Chondrocyte (in vitro differentiated cells): ENCODE results near the gene DGCR6L. TPM values are rescaled to one million over a fixed set of nuclear protein-coding genes. Genes with fewer than 3 reads are reported as not detected.
A peak's percentile ranks its signal among the peaks of the same experiment; 100 is the strongest.
"Not testable (repeated sequence)": the region's sequence is repeated elsewhere in the genome, so short reads cannot be mapped to it uniquely, and the experiment has no call there.

Experiments used
- DNase-seq: peaks from one replicate; pipeline ENCODE4 v3.0.0; 2021; ENCODE audit warnings: mixed read lengths, low spot score
- H3K27ac Mint-ChIP-seq: one replicate; pipeline ENCODE4 v1.8.0; 2021; ENCODE audit warnings: mild to moderate bottlenecking, moderate library complexity, mixed read lengths; ENCODE audit not compliant: unreplicated experiment
- H3K27me3 Mint-ChIP-seq: 2 replicates; pipeline ENCODE4 v1.8.0; 2021; ENCODE audit warnings: low read depth, mixed read lengths
- H3K36me3 Mint-ChIP-seq: 2 replicates; pipeline ENCODE4 v1.8.0; 2021; ENCODE audit warnings: low read depth, mixed read lengths
- H3K4me1 Mint-ChIP-seq: 2 replicates; pipeline ENCODE4 v1.8.0; 2021; ENCODE audit warnings: low read depth, mild to moderate bottlenecking, mixed read lengths
- H3K4me3 Mint-ChIP-seq: one replicate; pipeline ENCODE4 v1.8.0; 2021; ENCODE audit warnings: mild to moderate bottlenecking, moderate library complexity, mixed read lengths; ENCODE audit not compliant: unreplicated experiment
- H3K9me3 Mint-ChIP-seq: 2 replicates; pipeline ENCODE4 v1.8.0; 2021; ENCODE audit warnings: low read depth, mixed read lengths
- total RNA-seq: library from RNA; stranded (reverse); gene quantifications from 3 replicates; pipeline ENCODE4 v1.2.1, GENCODE V29; 2021
- TF ChIP-seq, protein P1 (sequence below): fragments of 200-600 bp; sonication (generic); IDR thresholded peaks from 2 replicates; pipeline ENCODE4 v1.5.0; 2021; ENCODE audit warnings: antibody characterized with exemption, mild to moderate bottlenecking, moderate library complexity

DGCR6L gene
- total RNA-seq, 1 donor from 2014 or later = 45.7 TPM

DNA sequence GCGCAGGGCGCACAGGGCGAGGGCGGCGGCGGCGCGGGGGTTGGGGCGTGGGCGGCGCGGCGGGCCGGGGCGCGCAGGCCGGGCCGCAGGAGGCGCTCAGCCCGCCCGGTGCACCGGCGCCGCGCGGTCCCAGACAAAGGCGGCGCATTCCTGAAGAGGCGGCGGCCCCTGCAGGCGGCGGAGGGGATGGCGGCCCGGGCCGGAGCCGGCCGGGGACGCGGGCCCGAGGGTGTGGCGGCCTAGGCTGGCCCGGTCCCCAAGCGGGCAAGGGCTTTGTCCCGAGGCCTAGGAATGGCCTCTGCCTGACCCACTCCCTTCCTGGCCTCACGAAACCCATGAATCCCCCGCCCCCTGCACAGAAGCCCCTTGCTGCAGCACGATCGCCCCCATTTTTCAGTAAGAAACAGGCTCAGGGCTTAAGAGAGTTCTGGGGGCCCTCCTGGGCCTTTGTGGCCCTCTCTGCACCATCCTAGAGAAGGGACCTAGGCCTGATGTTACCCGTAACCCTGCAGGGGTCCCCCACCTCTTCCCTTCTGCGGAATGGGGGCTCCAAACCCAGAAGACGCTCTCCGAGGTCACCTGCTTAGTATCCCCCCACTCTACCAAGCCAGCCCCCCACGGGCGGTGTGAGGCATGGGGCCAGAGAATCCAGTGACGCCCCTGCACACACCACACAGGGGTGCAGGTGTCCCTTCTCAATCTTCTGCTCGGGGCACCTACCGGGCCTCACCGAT is 51.4 kb downstream of the DGCR6L start, which contains the start of gene RTN4R:
TSS of gene RTN4R (minus strand) at position 40 of the 734 bp plus-strand sequence. CDS start 226 bp downstream, outside the sequence.
- no peaks in the 10 kb centered on the region for H3K36me3 Mint-ChIP-seq
- H3K4me1 Mint-ChIP-seq = peaks cover 12% of the 10 kb centered on the region
- H3K4me3 Mint-ChIP-seq = peak within 1 kb of the TSS; percentile 52
- no peaks in the 10 kb centered on the region for H3K9me3 Mint-ChIP-seq
- no peak for DNase-seq
- no peak within 1 kb of the TSS for H3K27ac Mint-ChIP-seq
- TF ChIP-seq, protein P1, sequence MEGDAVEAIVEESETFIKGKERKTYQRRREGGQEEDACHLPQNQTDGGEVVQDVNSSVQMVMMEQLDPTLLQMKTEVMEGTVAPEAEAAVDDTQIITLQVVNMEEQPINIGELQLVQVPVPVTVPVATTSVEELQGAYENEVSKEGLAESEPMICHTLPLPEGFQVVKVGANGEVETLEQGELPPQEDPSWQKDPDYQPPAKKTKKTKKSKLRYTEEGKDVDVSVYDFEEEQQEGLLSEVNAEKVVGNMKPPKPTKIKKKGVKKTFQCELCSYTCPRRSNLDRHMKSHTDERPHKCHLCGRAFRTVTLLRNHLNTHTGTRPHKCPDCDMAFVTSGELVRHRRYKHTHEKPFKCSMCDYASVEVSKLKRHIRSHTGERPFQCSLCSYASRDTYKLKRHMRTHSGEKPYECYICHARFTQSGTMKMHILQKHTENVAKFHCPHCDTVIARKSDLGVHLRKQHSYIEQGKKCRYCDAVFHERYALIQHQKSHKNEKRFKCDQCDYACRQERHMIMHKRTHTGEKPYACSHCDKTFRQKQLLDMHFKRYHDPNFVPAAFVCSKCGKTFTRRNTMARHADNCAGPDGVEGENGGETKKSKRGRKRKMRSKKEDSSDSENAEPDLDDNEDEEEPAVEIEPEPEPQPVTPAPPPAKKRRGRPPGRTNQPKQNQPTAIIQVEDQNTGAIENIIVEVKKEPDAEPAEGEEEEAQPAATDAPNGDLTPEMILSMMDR = peak; percentile 79
- H3K27me3 Mint-ChIP-seq = no peaks in the 10 kb centered on the region

DNA sequence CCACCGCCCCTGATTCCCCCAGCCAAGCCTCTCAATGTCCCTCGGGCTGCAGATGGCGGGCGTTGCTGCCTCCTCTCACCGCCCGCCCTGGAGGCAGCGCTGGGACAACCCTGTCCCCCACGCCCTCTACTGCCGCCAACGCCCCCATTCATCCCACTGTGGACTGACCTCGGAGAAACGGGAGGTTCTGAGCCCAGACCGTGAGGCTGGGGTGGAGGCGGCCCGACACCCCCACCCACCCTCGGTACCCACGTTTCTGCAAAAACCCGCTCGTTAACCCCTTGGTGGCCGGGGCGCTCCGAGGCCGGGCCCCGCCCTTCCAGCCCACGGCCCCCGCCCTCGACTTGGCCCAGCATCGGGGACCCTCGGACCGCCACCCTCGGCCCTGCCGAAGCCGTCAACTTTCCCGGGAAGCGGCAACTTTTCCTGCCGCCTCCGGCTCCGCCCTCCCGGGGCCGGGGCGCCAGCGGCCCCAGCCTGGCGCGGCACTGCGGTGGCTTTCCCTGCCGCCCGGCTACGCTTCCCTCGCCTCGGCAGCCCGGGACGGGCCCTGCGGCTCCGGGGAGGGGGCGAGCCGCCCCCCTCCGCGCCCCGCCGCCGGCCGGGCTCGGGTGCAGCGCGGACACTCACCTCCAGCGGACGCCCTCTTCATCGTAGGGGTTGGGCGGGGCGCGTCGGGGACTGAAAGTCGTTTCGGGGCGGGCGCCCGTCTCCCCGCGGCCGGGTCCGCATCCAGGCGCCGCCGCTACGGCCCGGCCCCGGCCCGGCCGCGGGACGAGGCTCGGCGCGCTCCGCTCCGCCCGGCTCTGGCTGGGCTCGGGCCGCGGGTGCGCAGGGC is 52.2 kb downstream of the DGCR6L start:
- H3K4me3 Mint-ChIP-seq = peak overlapping the region; percentile 52

DNA sequence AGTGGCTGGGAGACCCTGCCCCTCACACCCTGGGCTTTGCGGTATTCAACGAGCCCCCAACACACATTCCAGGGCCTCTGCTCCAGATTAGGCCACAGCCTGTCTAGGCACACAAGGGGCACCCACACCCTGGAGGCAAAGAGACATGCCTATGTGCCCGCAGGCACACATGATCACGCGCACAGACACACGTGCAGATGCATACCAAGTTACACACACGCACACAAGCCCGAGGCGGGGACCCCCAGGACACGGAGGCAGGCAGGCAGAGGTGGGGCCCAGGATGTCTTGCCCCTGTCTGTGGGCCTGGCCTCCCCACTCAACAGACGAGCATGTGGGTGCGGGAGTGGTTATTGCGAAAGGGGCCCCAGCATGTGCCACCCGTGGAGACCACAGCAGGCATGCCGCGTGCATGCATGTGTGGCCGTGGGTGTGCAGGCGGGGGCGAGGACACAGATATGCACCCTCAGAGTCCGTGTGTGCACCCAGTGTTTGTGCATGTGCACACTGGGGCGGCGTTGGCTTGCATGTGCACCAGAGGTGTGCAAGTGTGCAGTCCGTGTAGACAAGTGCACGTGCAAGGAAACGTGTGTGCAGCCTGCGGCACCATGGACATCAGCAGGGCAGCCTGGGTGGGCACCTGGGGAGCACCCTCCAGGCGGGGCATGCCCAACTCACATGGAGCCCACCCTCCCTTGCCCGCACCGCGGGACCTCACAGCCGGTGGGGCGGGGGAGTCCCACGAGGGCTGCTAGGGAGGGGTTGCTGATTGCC is 53.0 kb downstream of the DGCR6L start:
- not testable (repeated sequence) for DNase-seq, H3K27ac Mint-ChIP-seq, H3K36me3 Mint-ChIP-seq, H3K9me3 Mint-ChIP-seq, H3K27me3 Mint-ChIP-seq
- Mint-ChIP-seq H3K4me1 (peaks cover 12% of the 10 kb centered on the region), H3K4me3 (peak overlapping the region; percentile 36)

More for the DNA sequence above, 52.2 kb downstream of the DGCR6L start:
- Mint-ChIP-seq H3K9me3 (no peaks in the 10 kb centered on the region), H3K27ac (no peak overlapping the region), H3K27me3 (no peaks in the 10 kb centered on the region), H3K4me1 (peaks cover 12% of the 10 kb centered on the region), H3K36me3 (no peaks in the 10 kb centered on the region)
- TF ChIP-seq, protein P1 = no peak
- no peak for DNase-seq

DNA sequence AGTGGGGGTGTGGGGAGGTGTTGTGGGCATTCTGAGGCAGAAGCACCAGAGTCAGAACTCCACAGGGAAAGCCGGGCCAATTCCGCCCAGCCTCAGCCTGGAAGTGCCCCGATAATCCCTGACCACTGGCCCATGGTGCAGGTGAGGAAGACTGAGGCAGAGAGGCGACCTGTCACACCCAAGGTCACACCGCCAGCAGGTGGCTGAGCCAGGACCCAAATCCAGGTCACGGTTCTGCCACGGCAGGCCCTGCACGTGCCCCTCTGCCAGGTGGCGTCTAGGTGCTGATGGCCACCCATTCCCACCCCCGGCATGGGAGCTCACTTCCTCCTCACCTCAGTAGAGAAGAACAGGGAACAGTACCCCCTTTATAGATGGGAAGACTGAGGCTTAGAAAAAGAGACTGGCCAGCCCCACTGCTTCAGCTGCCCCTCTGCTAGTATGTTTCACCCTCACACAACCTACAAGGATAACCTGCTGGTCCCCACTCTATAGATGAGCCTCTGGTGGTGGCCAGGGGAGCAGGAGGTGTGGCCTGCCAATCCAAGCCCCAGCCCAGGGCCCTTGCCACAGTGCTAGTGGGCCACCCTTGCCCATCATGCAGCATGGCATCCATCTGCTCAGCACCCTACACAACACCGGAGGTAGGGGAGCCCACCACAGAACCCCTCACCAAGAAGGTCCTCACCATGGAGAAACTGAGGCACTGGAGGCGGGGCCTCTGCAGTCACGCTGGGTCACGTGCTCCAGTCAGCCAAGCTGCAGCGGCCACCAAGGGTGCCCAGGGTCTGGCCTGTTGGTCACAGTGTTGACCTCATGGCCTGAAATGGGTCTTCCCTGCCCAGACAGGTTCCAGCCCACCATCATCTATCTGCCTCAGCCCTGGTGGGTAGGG is 53.8 kb downstream of the DGCR6L start:
- not testable (repeated sequence) for H3K36me3 Mint-ChIP-seq, DNase-seq, H3K4me3 Mint-ChIP-seq, H3K9me3 Mint-ChIP-seq, H3K27me3 Mint-ChIP-seq, H3K27ac Mint-ChIP-seq, H3K4me1 Mint-ChIP-seq

DNA sequence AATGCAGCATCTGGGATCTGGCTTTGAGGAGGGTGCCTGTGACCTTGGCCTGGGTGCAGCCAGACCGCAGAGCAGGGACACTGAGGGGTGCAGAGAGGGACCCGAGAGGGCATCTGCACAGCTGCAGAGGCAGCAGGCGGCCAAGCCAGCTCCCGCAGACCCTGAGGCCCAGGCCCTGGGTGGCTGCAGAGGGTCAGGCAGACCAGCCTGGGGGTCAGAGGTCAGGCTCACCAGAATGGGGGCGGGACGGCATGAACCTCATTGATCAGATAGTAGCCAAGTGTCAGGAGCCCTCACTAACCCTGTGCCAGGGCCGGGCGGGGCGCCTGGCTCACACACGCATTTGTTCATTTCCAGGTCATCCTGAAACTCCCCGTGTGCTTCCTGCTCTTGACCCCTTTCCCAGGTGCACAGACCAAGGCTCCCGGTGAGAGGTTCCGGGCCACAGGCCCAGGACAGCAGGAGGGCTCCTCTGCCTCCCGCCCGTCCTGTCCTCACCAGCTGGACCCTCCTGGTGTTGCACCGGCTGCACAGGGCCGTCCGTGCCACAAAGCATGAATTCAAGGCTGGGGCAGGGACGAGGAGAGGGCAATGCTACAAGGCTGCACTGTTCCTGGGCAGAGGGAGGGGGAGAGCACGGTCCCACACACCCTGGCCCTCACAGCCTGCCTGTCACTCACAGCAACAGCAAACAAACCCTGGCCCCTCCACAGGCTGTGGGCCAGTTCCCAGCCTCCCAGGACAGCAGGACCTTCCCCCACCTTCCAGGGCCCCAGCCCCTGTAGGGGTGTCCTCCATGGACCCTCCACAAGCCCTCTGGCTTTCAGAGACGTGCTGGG is 55.0 kb downstream of the DGCR6L start:
- Mint-ChIP-seq H3K4me3 (no peak overlapping the region), H3K9me3 (no peaks in the 10 kb centered on the region), H3K27me3 (no peaks in the 10 kb centered on the region), H3K36me3 (no peaks in the 10 kb centered on the region), H3K27ac (no peak overlapping the region), H3K4me1 (peaks cover 3% of the 10 kb centered on the region)
- TF ChIP-seq, protein P1 = no peak
- DNase-seq = no peak

Other genes with a start within 250 kb of the DGCR6L start
- 30.2 to 38.1 TPM (median 32.5 TPM) in 3 replicates for gene DGCR8, start 239.8 kb downstream of the DGCR6L start, total RNA-seq
- gene RANBP1, start 204.0 kb downstream of the DGCR6L start, total RNA-seq = 79.5 to 122 TPM (median 82.1 TPM) in 3 replicates
- 45.8 to 66.1 TPM (median 49.3 TPM) in 3 replicates for gene TRMT2A, start 202.8 kb downstream of the DGCR6L start, total RNA-seq
- gene ZDHHC8, start 188.3 kb downstream of the DGCR6L start, total RNA-seq = 94.2 to 100 TPM (median 95.2 TPM) in 3 replicates
- 0.36 to 5.4 TPM (median 5.3 TPM) in 3 replicates for gene CCDC188, start 169.0 kb downstream of the DGCR6L start, total RNA-seq
- 0.75 to 5.5 TPM (median 5.5 TPM) in 3 replicates for gene RTN4R, start 51.7 kb downstream of the DGCR6L start, total RNA-seq
- 12.7 to 15.7 TPM (median 13.6 TPM) in 3 replicates for gene ZNF74, start 74.1 kb upstream of the DGCR6L start, total RNA-seq
- gene SCARF2, start 117.8 kb upstream of the DGCR6L start, total RNA-seq = 56.5 to 88.8 TPM (median 86.5 TPM) in 3 replicates
- 37.3 to 49.3 TPM (median 37.7 TPM) in 3 replicates for gene KLHL22, start 175.7 kb upstream of the DGCR6L start, total RNA-seq
- gene MED15, start 187.6 kb upstream of the DGCR6L start, total RNA-seq = 105 to 111 TPM (median 110 TPM) in 3 replicates